HK-2 (cell line): ENCODE measurements around the gene ING1.

Experiments
- DNase-seq: peaks from one replicate; pipeline ENCODE4 v3.0.0-alpha.2; 2018; ENCODE audit not compliant: unreplicated experiment

The ING1 gene

GRCh38 chr13:110772091-110772984, 58.8 kb downstream of the ING1 start:
- no peak for DNase-seq
